AG20443 (cell line): ENCODE results near the gene TULP4.
A peak's percentile ranks its signal among the peaks of the same experiment; 100 is the strongest.

Experiments
- DNase-seq: peaks from one replicate; pipeline ENCODE4 v3.0.0; 2012; ENCODE audit warnings: low spot score, mixed read lengths

TULP4 gene

DNA sequence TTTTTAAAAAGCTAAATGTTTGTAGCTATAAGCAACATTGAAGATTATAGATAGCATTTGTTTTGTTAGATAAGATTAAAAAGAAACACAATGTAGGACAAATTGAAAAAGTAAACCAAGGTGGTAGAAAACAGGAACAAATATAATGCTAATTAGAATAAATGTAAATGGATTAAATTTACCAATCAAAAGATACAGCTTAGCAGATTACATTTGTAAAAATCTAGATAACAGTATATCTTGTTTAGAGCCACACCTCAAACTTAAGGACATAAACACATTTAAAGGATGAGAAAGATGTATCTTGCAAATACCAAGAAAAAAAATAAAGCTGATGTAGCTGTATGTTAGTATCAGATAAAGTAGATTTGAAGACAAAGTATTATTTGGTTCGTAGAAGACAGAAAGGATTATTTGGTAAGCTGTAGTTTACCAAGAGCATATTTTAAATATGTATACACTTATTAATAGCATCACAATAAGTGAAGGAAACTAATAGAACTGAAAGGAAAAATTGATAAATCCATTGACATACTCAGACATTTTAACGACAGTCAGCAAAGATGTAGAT is 107.2 kb downstream of the TULP4 start:
- DNase-seq: no peak

DNA sequence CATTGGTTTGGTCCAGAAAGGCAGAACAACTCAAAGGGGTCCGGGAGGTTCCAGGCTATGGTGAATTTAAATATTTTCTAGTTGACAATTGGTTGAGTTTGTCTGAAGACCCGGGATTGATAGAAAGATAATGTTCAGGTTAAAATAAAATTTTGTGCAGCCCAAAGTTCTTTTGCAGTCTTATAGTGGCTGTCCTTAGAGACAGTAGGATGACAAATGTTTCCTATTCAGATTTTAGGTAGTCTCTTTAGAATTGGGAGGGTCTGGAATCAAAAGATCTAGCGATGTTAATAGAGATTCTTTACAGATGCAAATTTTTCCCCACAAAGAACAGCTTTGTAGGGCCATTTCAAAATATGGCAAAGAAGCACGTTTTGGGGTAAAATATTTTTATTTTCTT is 109.1 kb downstream of the TULP4 start:
- DNase-seq: no peak

DNA sequence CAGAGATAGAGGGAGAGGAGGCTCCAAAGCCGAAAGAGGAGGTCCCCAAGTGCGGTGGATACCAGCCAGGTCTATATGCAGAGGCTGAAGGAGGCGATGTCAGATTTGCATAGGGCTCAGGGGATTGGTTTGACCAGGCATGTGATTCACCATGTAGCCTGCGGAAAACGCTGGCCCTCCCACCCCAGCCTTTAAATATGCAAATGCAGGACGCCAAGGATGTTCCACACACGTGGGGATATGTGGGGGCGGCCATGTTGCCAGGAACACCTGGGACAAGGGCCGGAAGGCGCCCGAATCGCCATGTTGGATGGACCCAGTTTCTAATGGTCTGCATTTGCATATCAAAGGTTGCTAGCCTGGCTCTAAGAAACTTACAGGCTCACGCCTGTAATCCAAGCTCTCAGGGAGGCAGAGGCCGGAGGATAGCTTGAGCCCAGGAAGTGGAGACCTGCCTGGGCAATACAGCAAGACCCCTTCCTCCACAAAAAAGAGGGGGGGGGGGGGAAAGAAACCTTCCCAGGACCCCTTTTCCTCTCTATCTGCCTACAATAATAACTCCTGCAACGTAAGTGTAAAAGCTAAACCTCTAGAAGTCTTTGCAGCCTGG is 110.5 kb downstream of the TULP4 start:
- no peak for DNase-seq

DNA sequence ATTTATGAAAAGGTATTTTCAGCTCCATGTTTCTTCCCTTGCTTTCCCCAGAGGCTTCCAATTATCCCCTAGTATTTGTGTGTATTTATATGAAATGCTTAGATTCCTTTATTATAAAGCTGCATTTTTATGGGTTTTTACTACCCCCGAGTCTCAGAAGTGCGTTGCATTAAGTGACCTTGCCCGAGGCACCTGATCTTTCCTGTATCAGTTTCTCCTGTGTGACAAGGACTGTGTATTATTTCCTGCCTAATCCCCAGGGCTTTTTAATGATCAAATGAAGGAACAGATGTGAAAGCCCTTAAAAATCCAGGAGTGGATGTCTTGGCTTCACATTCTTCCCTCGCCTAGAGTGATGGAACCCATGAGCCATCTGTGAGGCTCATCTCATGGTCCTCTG is 118.8 kb downstream of the TULP4 start:
- no peak for DNase-seq

DNA sequence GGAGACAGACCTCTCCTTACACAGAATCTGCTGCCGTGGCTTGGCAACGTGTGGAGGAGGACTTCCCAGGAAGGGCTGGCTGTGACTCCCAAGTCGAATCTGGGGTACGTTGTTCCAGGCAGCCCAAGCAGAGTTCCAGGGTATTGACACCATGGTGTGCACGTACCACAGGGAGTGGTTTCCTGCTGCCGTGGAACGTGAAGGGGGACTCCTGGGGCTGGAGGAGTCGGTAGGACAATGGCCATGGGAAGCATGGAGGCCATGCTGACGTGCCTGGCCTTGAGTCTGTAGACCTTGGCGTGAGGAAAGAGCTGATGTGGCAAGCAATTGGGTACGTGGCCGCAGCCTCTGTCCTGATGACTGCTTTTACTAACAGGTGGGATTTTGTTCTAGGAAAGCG is 119.3 kb downstream of the TULP4 start:
- no peak for DNase-seq

DNA sequence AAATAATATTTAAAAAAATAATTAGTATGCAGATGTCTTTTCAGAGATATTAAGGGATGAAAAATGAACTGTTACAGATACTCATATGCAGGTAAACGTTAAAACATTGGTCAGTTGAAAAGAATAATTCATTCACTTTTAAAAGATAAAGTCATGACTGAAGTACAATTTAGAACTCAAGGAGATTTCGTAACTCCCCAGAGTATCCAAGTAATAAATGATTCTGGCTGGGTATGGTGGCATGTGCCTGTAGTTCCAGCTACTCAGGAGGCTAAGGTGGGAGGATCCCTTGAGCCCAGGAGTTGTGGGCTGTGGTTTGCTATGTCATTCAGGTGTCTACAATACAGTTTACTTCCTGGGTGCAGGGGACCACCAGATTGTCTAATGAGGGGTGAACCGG is 125.3 kb downstream of the TULP4 start:
- no peak for DNase-seq

DNA sequence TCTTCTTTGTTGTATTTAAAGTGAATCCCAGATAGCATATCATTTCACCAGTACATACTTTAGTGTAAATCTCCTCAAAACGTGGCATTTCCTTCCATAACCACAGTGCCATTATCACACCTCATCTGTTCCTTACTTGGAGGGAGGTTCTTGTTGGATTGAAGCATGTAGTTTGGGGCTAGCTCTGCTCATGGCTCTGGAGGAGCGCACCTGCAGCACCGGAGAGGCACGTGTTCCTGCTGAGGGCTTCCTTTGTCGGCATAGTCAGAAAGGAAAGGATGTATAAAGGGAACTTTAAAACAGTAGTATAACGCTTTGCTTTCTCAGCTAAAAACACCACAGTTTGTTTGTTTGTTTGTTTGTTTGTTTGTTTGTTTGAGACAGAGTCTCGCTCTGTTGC is 126.0 kb downstream of the TULP4 start:
- no peak for DNase-seq

- no peak for DNase-seq
These were observed 127.0 kb downstream of the TULP4 start for GRCh38 chr6:158439255-158439654.

DNA sequence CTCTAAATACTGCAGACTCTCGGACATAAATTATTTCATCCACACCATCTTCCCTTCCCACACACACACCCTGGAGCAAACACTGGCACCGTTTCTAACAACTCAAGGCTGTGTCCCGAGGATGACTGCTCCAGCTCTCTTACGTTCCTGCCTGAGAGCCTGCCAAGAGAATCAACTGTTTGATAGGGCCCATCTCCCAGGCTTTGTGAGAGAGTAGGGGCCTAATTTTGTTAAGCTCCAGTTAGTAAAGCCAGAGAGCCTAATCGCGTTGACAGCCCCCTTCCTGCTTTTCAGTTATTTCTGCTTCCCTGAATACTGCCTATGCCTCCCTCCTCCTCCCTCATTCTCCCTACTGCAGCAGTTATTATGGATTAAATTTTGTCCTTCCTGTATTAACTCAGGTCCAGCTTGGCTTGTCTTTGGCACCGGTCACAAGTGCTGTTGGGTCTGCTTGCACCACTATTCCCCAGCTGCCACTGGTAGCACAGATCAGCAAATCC is 129.5 kb downstream of the TULP4 start:
- no peak for DNase-seq

DNA sequence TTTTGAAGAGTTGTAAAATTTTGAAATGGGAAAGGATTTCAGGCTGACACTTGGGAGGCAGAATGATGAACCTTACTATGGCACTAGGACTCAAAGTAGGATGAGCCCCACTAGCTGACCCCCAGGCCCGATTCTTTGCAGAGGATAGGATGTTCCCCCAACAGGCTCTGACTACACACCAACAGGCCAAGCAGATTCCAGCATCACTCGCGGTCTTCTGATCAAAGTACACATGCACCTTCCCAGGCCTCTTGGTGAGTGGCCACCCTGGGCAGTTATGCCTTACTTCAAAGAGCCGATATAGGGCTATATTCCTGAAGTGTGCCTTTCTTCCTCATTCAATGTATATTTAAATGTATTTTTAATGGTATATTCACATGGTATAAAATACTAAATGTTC is 130.0 kb downstream of the TULP4 start:
- no peak for DNase-seq

DNA sequence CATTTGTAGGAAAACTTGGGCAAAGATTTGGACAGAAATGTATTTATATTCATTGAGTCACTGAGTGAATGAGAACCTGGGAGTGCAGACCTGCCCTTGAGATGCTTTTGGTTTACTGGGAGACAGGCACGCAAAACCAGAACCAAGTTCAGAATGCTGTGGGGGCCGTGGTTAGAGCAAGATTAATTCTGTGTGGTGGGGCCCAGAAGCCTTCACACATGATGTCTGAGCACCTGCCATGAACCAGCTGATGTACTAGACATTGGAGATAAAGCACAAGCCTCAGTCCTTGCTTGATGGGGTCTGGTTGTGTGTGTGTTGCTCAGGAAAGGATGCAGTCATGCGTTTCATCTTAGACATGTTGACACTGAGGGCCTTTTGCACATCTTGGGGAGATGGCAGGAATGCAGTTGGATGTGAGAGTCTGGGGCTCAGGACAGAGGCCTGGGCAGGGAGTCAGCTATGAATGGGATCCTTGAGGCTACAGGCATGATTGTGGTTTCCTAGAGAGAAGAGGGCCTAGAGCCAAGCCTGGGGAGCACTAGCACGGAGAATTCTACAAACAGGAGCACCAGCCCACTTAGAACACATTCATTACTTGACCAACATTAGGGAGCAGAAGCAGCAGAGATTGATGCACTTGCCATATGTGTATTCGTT is 133.3 kb downstream of the TULP4 start:
- no peak for DNase-seq

DNA sequence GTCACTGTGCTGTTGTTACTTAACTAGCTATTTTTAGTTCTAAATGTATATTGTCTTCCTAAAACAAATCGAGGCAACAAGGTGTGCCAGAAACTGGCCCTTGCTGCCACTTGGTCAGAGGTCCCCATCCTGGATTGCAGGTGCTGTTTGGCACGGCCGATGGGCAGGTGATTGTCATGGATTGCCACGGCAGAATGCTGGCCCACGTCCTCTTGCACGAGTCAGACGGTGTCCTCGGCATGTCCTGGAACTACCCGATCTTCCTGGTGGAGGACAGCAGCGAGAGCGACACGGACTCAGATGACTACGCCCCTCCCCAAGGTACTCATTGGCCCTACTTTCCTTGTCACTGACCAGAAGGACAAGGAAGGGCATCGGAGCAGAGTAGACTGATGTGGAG is 136.6 kb downstream of the TULP4 start:
- no peak for DNase-seq

- no peak for DNase-seq
These were observed 139.9 kb downstream of the TULP4 start for GRCh38 chr6:158452191-158452590.

DNA sequence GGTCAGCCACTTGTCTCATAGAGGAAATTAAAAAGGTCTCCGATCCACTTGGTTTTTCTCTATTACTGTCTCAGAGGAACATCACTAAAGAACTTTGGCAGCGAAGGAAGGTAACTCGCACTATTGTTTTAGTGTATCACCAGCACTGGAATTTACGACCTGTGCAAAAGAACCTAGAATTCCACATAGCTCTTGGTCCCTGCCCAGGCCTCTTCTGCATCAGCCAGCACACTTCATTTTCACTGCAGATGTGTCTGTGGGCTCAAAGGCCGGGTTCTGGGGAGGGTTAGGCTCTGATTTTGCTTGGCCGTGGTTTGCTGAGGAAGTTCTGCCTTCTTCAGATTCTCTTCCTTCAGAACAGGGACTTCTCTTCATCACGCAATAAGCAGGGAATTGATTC is 144.9 kb downstream of the TULP4 start:
- no peak for DNase-seq

GRCh38 chr6:158457616-158458278 is 145.5 kb downstream of the TULP4 start:
- no peak for DNase-seq

DNA sequence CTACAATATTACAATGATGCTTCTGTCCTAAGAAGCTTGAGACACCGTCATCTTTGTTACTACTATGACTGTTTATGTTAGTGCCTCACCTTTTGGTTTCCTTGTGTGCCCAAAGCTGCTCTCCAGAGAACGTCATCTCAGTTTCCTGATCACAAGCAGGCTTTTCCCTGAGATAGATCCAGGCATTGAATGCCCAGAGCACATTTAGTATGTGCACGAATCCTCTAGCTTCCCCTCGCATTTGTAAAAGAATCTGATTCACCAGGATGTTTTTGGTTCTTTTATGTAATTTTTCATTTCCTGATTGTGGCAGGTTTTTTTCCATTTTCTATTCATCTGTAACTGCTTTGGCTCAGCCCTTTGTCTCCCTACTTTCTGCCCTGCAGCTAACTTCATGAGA is 147.5 kb downstream of the TULP4 start:
- no peak for DNase-seq

GRCh38 chr6:158460602-158461169 is 148.4 kb downstream of the TULP4 start:
- peak; percentile 56 for DNase-seq

DNA sequence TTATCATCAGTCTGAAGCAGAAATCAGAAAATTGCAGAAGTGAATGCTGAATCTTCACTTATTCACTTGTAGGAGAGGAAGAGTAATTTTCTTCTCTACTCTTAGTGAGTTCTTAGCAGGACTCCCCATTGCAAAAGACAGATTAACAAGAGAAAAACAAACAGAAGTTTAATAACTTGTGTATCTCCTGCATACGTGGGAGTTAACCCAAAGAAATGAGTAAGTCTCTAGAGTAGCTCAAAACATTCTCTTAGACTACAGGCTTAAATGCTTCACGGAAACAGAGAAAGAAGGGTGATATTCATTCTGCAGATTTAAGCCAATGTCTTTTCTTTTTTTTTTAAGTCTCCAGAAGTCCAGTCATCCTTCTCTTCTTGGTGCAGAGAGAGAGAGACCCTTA is 149.7 kb downstream of the TULP4 start:
- DNase-seq: no peak

- no peak for DNase-seq
These were observed 152.2 kb downstream of the TULP4 start for GRCh38 chr6:158464483-158464882.

DNA sequence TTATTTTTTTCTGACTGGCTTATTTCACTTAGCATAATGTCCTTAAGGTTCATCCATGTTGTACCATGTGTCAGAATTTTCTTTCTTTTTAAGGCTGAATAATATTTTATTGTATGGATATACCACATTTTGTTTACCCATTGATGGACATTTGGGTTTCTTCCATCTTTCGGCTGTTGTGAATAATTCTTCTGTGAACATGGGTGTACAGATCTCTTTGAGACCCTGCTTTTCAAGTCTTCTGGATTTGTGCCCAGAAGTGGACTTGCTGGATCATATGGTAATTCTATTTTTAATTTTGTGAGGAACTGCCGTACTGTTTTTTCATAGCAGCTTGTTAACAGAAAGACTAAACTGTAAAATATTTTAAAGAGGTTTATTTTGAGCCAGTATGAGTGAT is 153.0 kb downstream of the TULP4 start:
- no peak for DNase-seq

GRCh38 chr6:158465747-158466146 is 153.5 kb downstream of the TULP4 start:
- DNase-seq: no peak

GRCh38 chr6:158467923-158468322 is 155.7 kb downstream of the TULP4 start:
- no peak for DNase-seq

- DNase-seq: no peak
These were observed 156.4 kb downstream of the TULP4 start for GRCh38 chr6:158468666-158469065.
